HuH-7 (cell line): ENCODE measurements around the gene HPX.

Experiments
- DNase-seq: peaks from one replicate; pipeline ENCODE4 v3.0.0; 2011; ENCODE audit warnings: low spot score

HPX gene

DNA sequence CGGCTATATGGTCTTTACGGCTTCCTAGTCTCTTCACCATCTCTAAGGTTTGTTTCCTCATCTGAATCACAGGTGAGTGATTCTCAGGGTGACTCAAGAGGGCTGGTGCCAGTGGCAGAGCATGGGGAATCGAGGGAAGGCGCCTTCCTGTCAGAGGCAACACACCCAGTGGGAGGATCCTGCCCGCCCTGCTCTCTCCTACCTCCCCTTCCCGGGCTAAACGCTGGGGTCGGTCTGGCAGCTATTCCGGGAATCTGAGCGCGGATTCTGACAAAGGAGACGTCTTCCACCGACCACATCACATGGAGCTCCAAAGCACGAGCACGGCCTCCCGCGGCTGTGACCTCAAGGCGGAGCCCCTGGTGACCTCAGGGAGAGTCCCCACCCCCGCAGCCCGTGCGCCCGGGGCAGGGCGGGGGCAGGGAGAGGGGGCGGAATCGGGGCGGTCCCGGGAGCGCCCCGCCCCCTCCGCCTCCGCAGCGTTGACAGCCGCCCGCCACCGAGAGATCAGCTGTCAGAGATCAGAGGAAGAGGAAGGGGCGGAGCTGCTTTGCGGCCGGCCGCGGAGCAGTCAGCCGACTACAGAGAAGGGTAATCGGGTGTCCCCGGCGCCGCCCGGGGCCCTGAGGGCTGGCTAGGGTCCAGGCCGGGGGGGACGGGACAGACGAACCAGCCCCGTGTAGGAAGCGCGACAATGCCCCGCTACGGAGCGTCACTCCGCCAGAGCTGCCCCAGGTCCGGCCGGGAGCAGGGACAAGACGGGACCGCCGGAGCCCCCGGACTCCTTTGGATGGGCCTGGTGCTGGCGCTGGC, 50.7 kb downstream of the HPX start, which contains the start of gene SMPD1:
Gene SMPD1 (plus strand): TSS at position 570 of the 813 bp plus-strand sequence. CDS start 125 bp downstream, at position 695.
- DNase-seq: peak; percentile 91

DNA sequence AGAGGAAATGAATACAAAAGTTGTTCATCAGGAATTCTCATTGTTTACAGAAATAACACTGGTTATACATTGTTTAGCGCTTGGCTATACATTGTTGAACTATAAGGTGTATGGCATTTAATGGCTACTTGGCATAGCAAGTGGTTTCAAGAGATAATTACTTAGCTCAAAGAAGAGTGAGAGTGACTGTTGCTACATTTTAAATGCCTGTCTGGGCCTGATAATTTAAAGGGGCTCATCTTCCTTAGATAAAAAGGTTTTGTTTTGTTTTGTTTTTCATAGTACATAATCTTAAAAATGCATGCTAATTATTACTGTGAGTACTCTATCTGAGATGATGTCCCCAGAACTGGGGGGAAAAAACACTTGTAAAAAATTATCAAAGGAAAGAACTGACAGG, 52.0 kb downstream of the HPX start:
- DNase-seq: no peak

DNA sequence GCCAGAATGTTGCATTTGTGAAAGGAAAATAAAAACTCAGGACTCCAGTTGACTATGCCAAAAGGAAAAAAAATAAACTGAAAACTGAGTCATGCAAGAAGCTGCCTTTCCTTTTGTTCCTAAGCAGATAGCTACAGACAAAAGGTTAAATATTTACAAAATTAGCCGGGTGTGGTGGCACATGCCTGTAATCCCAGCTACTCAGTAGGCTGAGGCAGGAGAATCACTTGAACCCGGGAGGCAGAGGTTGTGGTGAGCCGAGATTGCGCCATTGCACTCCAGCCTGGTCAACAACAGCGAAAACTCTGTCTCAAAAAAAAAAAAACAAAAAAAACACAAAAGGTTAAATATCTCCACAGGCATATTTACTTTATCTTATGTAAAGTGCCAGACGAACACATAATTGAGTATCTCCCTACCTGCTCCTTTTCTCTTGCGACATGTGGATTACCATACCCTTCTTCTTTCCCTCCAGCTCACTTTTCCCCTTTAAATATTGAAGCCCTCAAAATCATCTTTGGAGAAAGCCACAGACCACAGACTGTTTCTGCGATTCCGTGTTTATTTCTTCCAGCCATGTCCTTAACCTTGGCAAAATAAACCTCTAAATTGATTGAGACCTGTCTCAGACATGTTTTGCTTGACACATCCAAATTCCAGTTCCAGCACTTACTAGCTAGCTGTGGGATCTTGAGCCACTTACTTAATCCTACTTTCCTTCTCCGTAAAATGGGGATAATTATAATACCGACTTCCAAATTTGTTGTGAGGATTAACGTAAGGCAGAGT, 52.8 kb downstream of the HPX start:
- no peak for DNase-seq

DNA sequence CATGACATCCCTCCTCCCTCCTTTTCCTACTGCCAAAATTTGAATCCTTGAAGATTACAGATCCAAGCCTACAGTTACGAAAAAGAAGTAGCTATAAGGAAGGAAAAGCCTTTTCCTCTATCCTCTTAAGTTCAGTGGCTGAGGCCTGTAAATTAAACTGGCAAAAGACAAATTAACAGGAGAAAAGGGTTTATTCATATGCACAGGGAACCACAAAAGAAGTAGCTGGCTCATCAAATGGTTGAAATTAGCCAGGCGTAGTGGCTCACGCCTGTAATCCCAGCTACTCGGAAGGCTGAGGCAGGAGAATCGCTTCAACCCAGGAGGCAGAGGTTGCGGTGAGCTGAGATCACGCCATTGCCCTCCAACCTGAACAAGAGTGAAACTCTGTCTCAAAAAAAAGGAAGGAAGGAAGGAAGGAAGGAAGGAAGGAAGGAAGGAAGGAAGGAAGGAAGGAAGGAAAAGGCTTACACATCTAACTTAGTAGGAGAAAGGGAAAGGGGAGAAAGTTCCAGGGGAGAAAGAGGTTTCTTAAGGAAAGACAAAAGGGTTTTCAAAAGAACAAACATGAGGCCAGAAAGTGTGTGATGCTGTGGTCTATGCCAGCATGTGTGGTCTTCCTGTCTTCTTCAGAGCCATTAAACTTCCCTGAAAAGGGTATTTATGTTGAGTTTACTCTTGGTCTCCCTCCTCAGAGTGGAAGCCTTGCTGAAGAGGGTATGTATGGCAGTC, 55.6 kb downstream of the HPX start:
- DNase-seq: no peak
